ENCODE data around the gene MGAT4B. TPM values are rescaled to one million over a fixed set of nuclear protein-coding genes. Genes with fewer than 3 reads are reported as not detected.
"Not testable (repeated sequence)": the region's sequence is repeated elsewhere in the genome, so short reads cannot be mapped to it uniquely, and the experiment has no call there.

The MGAT4B gene
- total RNA-seq (2014; rRNA removed; shearing (Covaris generic); ENCODE audit: low replicate concordance), result 149 and 238 TPM in 2 replicates

GRCh38 chr5:179806250-179807048 lies at the start of gene MGAT4B:
TSS of gene MGAT4B (minus strand) at chr5:179806866. CDS start at chr5:179806583, 283 bp downstream.
- H3K36me3 ChIP-seq, result peaks cover 52% of the 10 kb centered on the region
- H3K9me3 ChIP-seq, result no peaks in the 10 kb centered on the region
- peak within 1 kb of the TSS; percentile 74 for H3K4me3 ChIP-seq
- no peaks in the 10 kb centered on the region for H3K27me3 ChIP-seq
- DNase-seq, result peak; percentile 87

- no peak overlapping the region for H3K4me3 ChIP-seq
- peaks cover 34% of the 10 kb centered on the region for H3K36me3 ChIP-seq
- no peaks in the 10 kb centered on the region for H3K27me3 ChIP-seq
- no peaks in the 10 kb centered on the region for H3K9me3 ChIP-seq
- DNase-seq, result no peak
Measured at GRCh38 chr5:179854356-179854755, 47.7 kb upstream of the MGAT4B start.

GRCh38 chr5:179852993-179853547 lies 46.4 kb upstream of the MGAT4B start:
- H3K36me3 ChIP-seq, result peaks cover 40% of the 10 kb centered on the region
- H3K27me3 ChIP-seq, result no peaks in the 10 kb centered on the region
- H3K4me3 ChIP-seq, result no peak overlapping the region
- no peaks in the 10 kb centered on the region for H3K9me3 ChIP-seq
- DNase-seq, result no peak

- no peak overlapping the region for H3K4me3 ChIP-seq
- DNase-seq, result no peak
- no peaks in the 10 kb centered on the region for H3K27me3 ChIP-seq
- H3K9me3 ChIP-seq, result peaks cover 13% of the 10 kb centered on the region
- peaks cover 58% of the 10 kb centered on the region for H3K36me3 ChIP-seq
Measured at GRCh38 chr5:179841621-179842020, 35.0 kb upstream of the MGAT4B start.

- H3K27me3 ChIP-seq, result no peaks in the 10 kb centered on the region
- no peak overlapping the region for H3K4me3 ChIP-seq
- peaks cover 58% of the 10 kb centered on the region for H3K36me3 ChIP-seq
- H3K9me3 ChIP-seq, result peaks cover 11% of the 10 kb centered on the region
- no peak for DNase-seq
Measured at GRCh38 chr5:179840766-179841165, 34.1 kb upstream of the MGAT4B start.

GRCh38 chr5:179840321-179840720 lies 33.7 kb upstream of the MGAT4B start:
- Histone ChIP-seq H3K36me3 (peaks cover 56% of the 10 kb centered on the region), H3K27me3 (no peaks in the 10 kb centered on the region), H3K9me3 (peaks cover 7% of the 10 kb centered on the region), H3K4me3 (no peak overlapping the region)
- DNase-seq, result no peak

GRCh38 chr5:179839328-179840256 lies 32.9 kb upstream of the MGAT4B start:
- Histone ChIP-seq H3K27me3 (no peaks in the 10 kb centered on the region), H3K4me3 (no peak overlapping the region), H3K9me3 (peaks cover under 1% of the 10 kb centered on the region), H3K36me3 (peaks cover 56% of the 10 kb centered on the region)
- DNase-seq, result no peak

GRCh38 chr5:179837076-179838011 lies 30.7 kb upstream of the MGAT4B start:
- DNase-seq, result no peak
- Histone ChIP-seq H3K36me3 (peaks cover 72% of the 10 kb centered on the region), H3K27me3 (no peaks in the 10 kb centered on the region), H3K4me3 (no peak overlapping the region), H3K9me3 (no peaks in the 10 kb centered on the region)

- no peaks in the 10 kb centered on the region for H3K9me3 ChIP-seq
- H3K27me3 ChIP-seq, result no peaks in the 10 kb centered on the region
- H3K4me3 ChIP-seq, result no peak overlapping the region
- peaks cover 81% of the 10 kb centered on the region for H3K36me3 ChIP-seq
- DNase-seq, result no peak
Measured at GRCh38 chr5:179836225-179837019, 29.8 kb upstream of the MGAT4B start.

- H3K27me3 ChIP-seq, H3K4me3 ChIP-seq, DNase-seq, H3K9me3 ChIP-seq: not testable (repeated sequence)
- H3K36me3 ChIP-seq, result peaks cover 92% of the 10 kb centered on the region
Measured at GRCh38 chr5:179834871-179835270, 28.2 kb upstream of the MGAT4B start.

GRCh38 chr5:179834120-179834519 lies 27.5 kb upstream of the MGAT4B start:
- Histone ChIP-seq H3K36me3 (peaks cover 94% of the 10 kb centered on the region), H3K27me3 (no peaks in the 10 kb centered on the region), H3K4me3 (no peak overlapping the region), H3K9me3 (peaks cover 3% of the 10 kb centered on the region; the same call in 1 of the 2 replicates)
- DNase-seq, result no peak

GRCh38 chr5:179833709-179834070 lies 27.0 kb upstream of the MGAT4B start:
- H3K9me3 ChIP-seq, result peaks cover 3% of the 10 kb centered on the region; the same call in 1 of the 2 replicates
- H3K36me3 ChIP-seq, result peaks cover 96% of the 10 kb centered on the region
- H3K4me3 ChIP-seq, result no peak overlapping the region
- DNase-seq, result no peak
- H3K27me3 ChIP-seq, result no peaks in the 10 kb centered on the region

- peaks cover 3% of the 10 kb centered on the region; the same call in 1 of the 2 replicates for H3K9me3 ChIP-seq
- H3K36me3 ChIP-seq, result peaks cover 96% of the 10 kb centered on the region
- DNase-seq, result no peak
- H3K4me3 ChIP-seq, result no peak overlapping the region
- no peaks in the 10 kb centered on the region for H3K27me3 ChIP-seq
Measured at GRCh38 chr5:179833056-179833708, 26.5 kb upstream of the MGAT4B start.

GRCh38 chr5:179832039-179832745 lies 25.5 kb upstream of the MGAT4B start:
- DNase-seq, result no peak

More at GRCh38 chr5:179832039-179832745, 25.5 kb upstream of the MGAT4B start:
- no peaks in the 10 kb centered on the region for H3K27me3 ChIP-seq
- H3K9me3 ChIP-seq, result peaks cover 3% of the 10 kb centered on the region; the same call in 1 of the 2 replicates
- no peak overlapping the region for H3K4me3 ChIP-seq
- peaks cover 96% of the 10 kb centered on the region for H3K36me3 ChIP-seq
